ENCODE data around the gene SLC2A13.
A peak's percentile ranks its signal among the peaks of the same experiment; 100 is the strongest.

Gene SLC2A13

GRCh38 chr12:39993268-39993667 is 112.6 kb downstream of the SLC2A13 start:
- DNase-seq (ENCODE audit: low read depth in 2 of 2): no peak

GRCh38 chr12:39990122-39991101 is 115.5 kb downstream of the SLC2A13 start:
- DNase-seq (ENCODE audit: low read depth in 2 of 2): peak in 1 of 2 donors; percentile 19

- no peak for DNase-seq (ENCODE audit: low read depth in 2 of 2)
Observed at GRCh38 chr12:39989501-39989900, 116.4 kb downstream of the SLC2A13 start.

- DNase-seq (ENCODE audit: low read depth in 2 of 2): no peak
Observed at GRCh38 chr12:39988574-39988973, 117.3 kb downstream of the SLC2A13 start.

- DNase-seq (ENCODE audit: low read depth in 2 of 2): no peak
Observed at GRCh38 chr12:39986674-39987073, 119.2 kb downstream of the SLC2A13 start.

- no peak for DNase-seq (ENCODE audit: low read depth in 2 of 2)
Observed at GRCh38 chr12:39984670-39985069, 121.2 kb downstream of the SLC2A13 start.

- no peak for DNase-seq (ENCODE audit: low read depth in 2 of 2)
Observed at GRCh38 chr12:39975374-39975918, 130.4 kb downstream of the SLC2A13 start.

GRCh38 chr12:39972119-39972518 is 133.8 kb downstream of the SLC2A13 start:
- no peak for DNase-seq (ENCODE audit: low read depth in 2 of 2)

- no peak for DNase-seq (ENCODE audit: low read depth in 2 of 2)
Observed at GRCh38 chr12:39971348-39971747, 134.5 kb downstream of the SLC2A13 start.

GRCh38 chr12:39966721-39967120 is 139.2 kb downstream of the SLC2A13 start:
- no peak for DNase-seq (ENCODE audit: low read depth in 2 of 2)

GRCh38 chr12:39966256-39966655 is 139.6 kb downstream of the SLC2A13 start:
- no peak for DNase-seq (ENCODE audit: low read depth in 2 of 2)

- no peak for DNase-seq (ENCODE audit: low read depth in 2 of 2)
Observed at GRCh38 chr12:39959467-39959866, 146.4 kb downstream of the SLC2A13 start.

- no peak for DNase-seq (ENCODE audit: low read depth in 2 of 2)
Observed at GRCh38 chr12:39959031-39959430, 146.8 kb downstream of the SLC2A13 start.

GRCh38 chr12:39958377-39958776 is 147.5 kb downstream of the SLC2A13 start:
- no peak for DNase-seq (ENCODE audit: low read depth in 2 of 2)

GRCh38 chr12:39956725-39957124 is 149.2 kb downstream of the SLC2A13 start:
- no peak for DNase-seq (ENCODE audit: low read depth in 2 of 2)

GRCh38 chr12:39946361-39947280 is 159.3 kb downstream of the SLC2A13 start:
- DNase-seq (ENCODE audit: low read depth in 2 of 2): no peak

- no peak for DNase-seq (ENCODE audit: low read depth in 2 of 2)
Observed at GRCh38 chr12:39937119-39937518, 168.8 kb downstream of the SLC2A13 start.

GRCh38 chr12:39935839-39936238 is 170.0 kb downstream of the SLC2A13 start:
- no peak for DNase-seq (ENCODE audit: low read depth in 2 of 2)

- DNase-seq (ENCODE audit: low read depth in 2 of 2): no peak
Observed at GRCh38 chr12:39935275-39935674, 170.6 kb downstream of the SLC2A13 start.

GRCh38 chr12:39931857-39932256 is 174.0 kb downstream of the SLC2A13 start:
- no peak for DNase-seq (ENCODE audit: low read depth in 2 of 2)

- no peak for DNase-seq (ENCODE audit: low read depth in 2 of 2)
Observed at GRCh38 chr12:39931231-39931630, 174.7 kb downstream of the SLC2A13 start.

- no peak for DNase-seq (ENCODE audit: low read depth in 2 of 2)
Observed at GRCh38 chr12:39930101-39930500, 175.8 kb downstream of the SLC2A13 start.
